Stomach (tissue), 4 donors: Measurements from ENCODE around the gene IFI27.

Experiments used
- EP300 ChIP-seq: sonication (generic); formaldehyde crosslinking; IDR thresholded peaks from one replicate; pipeline ENCODE4 v1.6.1; 2017; ENCODE audit warnings: antibody characterized with exemption
- POLR2A ChIP-seq, 4 donors: fragments of 450-650 bp; IDR thresholded peaks; one replicate each; pipeline ENCODE4 v1.6.1; 2016; ENCODE audit warnings: antibody characterized with exemption in 4 of 4, control low read depth in 2 of 4, mild to moderate bottlenecking in 1 of 4, moderate library complexity in 1 of 4
- POLR2AphosphoS5 ChIP-seq, 3 donors: sonication (generic); formaldehyde crosslinking; IDR thresholded peaks; one replicate each; pipeline ENCODE4 v1.6.1; 2016; ENCODE audit warnings: antibody characterized with exemption in 3 of 3
- TF ChIP-seq, protein P1 (sequence below), 7 experiments: fragments of 450-650 bp in 4 of 7; fragments of 200-600 bp in 3 of 7; sonication (generic) in 3 of 7; IDR thresholded peaks; one replicate each; pipeline ENCODE4 v1.5.1; 2016 to 2019; ENCODE audit warnings: antibody characterized with exemption in 7 of 7, control low read depth in 2 of 7, mild to moderate bottlenecking in 1 of 7

GRCh38 chr14:94163796-94164195 is 53.3 kb downstream of the IFI27 start:
- TF ChIP-seq, protein P1, sequence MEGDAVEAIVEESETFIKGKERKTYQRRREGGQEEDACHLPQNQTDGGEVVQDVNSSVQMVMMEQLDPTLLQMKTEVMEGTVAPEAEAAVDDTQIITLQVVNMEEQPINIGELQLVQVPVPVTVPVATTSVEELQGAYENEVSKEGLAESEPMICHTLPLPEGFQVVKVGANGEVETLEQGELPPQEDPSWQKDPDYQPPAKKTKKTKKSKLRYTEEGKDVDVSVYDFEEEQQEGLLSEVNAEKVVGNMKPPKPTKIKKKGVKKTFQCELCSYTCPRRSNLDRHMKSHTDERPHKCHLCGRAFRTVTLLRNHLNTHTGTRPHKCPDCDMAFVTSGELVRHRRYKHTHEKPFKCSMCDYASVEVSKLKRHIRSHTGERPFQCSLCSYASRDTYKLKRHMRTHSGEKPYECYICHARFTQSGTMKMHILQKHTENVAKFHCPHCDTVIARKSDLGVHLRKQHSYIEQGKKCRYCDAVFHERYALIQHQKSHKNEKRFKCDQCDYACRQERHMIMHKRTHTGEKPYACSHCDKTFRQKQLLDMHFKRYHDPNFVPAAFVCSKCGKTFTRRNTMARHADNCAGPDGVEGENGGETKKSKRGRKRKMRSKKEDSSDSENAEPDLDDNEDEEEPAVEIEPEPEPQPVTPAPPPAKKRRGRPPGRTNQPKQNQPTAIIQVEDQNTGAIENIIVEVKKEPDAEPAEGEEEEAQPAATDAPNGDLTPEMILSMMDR (IDR thresholded peaks at IDR 0.05) = no peak
- TF ChIP-seq POLR2A (IDR thresholded peaks at IDR 0.05) (no peak), EP300 (no peak), POLR2AphosphoS5 (IDR thresholded peaks at IDR 0.05) (no peak)
